ENCODE data around the gene NXPH3.

GRCh38 chr17:49600949-49601348 lies 25.3 kb downstream of the NXPH3 start:
- TF ChIP-seq EZH2 (IDR thresholded peaks at IDR 0.05) = no peak
- TF ChIP-seq POLR2AphosphoS5 (IDR thresholded peaks at IDR 0.05; ENCODE audit: borderline replicate concordance, low read depth, low read length) = no peak

All from SK-N-MC (cell line).